NCI-H748 (cell line): ENCODE measurements around the gene ALOX15B.
"Not testable (repeated sequence)": the region's sequence is repeated elsewhere in the genome, so short reads cannot be mapped to it uniquely, and the experiment has no call there.

Source experiments
- DNase-seq: peaks from one replicate; lab custom pipeline; 2025; ENCODE audit not compliant: unreplicated experiment; lab: John Stamatoyannopoulos, UW

The ALOX15B gene

DNA sequence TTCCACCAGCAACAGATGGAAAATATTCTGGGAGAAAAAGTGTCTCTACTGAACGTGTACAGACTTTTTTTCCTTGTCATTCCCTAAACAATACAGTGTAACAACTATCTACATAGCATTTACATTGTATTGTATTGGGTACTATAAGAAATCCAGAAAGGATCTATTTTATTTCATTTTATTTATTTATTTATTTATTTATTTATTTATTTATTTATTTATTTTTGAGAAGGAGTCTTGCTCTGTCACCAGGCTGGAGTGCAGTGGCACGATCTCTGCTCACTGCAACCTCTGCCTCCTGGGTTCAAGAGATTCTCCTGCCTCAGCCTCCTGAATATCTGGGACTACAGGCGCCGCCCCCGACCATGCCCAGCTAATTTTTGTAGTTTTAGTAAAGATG, 39.1 kb downstream of the ALOX15B start:
- DNase-seq, result not testable (repeated sequence)

DNA sequence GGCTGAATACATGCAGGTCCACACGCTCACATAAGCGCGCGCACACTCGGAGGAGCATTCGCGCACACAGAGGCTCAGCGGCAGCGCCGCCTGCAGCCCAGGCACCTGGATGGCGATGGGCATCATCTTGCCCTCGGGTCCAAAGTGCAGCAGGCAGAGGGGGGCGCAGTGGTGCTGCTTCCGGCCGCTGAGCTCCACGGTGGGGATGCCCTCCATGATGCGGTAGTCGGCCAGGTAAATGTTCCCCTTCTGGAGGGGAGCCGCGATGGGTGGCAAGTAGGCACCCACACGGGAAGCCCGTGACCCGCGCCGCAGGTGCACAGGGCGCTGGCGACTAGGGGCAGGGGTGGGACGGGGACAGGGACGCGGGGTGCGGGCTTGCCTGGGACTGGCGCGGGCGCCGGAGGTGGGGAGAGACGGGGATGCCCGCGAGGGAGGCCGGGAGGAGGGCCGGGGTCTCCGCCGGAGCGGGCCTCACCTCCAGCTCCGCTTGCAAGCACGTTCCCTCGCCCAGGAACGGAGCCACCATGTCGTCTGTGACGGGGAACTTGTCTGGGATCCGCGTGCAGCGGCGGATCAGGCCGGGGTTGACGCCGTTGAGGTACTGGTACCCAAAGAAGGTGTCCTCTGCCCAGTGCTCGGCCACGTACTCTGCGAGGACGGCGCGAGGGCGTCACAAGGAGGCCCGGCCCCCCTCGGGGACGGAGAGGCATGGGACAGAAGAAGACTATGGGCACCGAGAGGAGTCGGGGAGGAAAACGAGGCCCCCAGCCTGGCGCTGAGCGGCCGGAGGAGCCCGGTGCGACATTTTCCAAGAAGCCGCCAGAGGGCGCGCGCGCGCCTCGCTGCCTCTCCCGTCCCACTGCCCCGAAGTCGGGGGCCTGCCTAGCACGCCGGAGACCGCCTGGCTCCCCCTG, 40.7 kb downstream of the ALOX15B start:
- DNase-seq, result peak; percentile 95

DNA sequence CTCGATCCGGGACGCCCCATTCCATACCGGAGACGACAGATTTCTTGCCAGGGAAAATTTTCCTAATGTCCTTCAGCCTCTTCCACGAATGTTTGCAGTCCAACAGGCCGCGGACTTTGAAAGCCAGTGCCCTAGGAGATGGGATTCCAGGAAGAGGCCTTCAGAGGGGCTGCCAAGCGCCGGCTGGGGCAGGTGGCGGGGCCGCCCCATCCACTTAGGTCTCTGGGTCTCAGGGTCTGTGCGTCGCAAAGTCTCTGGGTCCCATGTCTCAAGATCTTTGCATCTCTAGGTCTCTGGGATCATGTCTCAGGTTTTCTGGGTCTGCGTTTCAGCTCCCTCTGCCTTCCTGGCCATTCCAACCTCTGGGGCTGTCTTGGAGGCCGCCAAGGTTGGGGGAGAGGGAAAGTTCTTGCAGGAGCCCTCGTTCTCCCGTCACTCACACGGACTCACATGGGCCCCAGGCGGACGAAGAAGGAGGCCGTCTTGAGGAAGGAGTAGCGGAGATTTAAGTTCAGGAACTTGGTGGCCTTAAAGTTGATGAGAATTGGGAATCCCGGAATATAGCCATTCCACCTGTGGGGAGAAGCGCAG, 41.4 kb downstream of the ALOX15B start:
- no peak for DNase-seq

DNA sequence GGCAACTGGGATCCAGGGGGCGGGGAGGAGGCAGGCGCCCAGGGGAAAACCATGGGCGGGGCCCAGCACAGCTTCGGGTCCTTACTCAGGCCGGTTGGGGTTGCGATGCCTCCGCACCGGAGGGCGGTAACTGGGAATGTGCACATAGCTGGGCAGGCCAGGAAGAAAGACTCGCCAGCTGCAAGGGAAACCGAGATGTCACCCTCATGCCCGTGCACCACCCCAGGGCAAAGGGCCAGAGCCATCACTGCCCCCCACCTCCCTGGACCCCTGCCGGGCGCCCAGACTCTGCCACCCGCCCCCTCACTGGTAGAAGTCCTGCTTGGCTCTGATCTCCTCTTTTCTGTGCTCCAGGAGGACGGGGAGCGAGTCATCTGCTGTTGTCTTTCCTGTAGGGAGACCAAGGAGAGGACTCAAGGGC, 42.0 kb downstream of the ALOX15B start:
- DNase-seq, result peak; percentile 51

DNA sequence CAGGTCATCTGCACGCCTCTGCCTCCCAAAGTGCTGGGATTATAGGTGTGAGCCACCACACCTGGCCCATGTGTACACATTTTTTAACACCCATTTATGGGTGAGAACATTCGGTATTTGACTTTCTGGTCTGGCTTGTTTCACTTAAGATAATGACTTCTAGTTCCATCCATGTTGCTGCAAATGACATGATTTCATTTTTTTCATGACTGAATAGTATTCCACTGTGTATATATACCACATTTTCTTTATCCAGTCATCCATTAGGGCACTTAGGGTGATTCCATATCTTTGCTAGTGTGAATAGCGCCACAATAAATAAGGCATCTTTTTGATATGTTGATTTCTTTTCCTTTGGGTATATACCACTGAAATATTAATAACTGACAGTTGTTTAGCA, 43.0 kb downstream of the ALOX15B start:
- no peak for DNase-seq

DNA sequence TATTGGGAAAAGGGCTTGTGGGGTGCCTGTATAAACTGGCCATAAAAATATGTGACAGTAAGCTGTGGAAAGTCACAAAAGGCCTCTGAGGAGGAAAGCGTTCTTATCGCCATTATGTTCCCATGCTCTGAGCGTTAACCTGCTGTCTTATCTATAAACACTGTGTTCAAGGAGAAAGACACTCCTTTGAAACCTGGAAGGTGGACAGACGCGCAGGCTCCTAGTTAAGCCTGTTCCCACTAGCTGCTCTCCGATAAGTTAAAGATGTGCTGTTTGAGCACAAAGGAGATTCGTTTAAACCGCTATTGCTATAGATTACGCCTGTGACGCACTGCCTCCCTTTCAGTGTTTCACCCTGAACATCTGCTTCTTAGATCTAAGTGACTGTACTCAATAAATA, 43.4 kb downstream of the ALOX15B start:
- DNase-seq, result no peak

DNA sequence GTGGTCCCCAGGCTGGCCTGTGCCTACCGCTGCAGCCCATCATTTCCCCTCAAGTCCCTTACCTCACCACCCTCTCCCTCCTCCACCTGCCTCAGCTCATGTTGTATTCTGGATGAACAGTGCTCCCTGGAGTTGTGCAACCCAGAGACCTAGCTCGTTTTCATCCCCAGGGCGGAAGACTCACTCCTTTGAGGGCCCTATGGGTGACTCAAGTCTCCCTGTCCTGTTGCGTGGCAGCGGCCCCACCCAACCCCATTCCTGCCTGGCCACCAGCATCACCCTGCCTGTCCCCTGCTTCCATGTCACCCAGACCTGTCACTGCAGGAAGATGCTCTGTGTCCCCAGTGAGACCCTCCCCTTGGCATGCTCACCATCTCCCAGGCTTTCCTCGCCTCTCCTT, 45.4 kb downstream of the ALOX15B start:
- DNase-seq, result no peak

DNA sequence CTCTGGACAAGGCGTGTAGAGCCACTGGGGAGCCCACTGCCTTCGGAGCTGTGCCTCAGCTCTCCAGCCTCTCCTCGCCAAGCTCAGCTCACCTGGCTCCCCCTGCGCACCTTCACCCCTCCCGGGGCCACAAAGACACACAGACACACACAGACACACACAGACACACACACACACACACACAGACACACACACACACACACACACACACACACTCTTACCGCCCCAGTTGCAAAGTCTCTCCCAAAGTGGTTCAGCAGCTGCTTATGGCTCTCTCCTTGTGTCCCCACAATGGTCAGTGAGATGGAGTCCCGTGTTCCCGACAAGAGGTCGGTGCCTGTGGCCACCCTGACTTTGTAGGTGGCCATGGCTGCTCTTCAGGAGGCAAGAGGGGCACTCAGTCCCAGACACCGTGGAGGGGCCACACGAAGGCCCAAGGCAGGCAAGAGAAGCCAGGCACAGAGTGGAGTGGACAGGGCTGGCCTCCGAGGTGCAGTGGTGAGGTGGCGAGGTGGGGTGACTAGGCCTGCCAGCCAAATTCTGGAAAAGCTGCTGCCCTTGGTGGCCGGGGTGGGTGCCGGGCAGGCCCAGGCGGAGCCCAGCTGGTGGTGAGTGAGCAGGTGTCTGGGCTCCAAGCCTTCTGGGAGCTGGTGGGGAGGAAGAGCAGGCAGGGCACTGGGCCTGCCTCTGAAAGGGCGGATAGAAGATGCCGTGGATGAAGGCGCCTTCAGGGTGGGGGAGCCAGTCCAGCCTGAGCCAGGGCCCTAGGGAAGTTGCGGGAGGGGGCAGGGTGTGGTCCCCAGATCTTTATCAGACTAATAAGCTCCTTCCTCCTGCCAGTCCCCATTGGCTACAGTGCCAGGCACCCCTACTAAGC, 48.5 kb downstream of the ALOX15B start, which contains the start of gene ALOX12B:
Gene ALOX12B (minus strand): TSS at position 642 of the 877 bp plus-strand sequence. CDS start 274 bp downstream, at position 368.
- no peak for DNase-seq

DNA sequence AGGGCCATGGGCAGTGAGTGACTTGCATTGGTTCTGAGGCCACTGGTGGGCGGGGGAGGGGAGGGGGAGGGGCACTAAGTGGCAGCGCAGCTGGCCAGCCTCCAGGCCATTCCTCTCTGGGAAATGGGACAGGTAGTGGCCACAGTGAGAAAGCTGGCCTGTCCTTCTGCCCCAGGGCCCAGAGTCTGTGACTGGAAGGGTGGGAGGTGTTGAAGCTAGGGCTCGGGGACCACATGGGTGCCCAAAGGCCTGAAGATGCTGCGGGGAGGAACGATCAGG, 49.0 kb downstream of the ALOX15B start:
- DNase-seq, result no peak

DNA sequence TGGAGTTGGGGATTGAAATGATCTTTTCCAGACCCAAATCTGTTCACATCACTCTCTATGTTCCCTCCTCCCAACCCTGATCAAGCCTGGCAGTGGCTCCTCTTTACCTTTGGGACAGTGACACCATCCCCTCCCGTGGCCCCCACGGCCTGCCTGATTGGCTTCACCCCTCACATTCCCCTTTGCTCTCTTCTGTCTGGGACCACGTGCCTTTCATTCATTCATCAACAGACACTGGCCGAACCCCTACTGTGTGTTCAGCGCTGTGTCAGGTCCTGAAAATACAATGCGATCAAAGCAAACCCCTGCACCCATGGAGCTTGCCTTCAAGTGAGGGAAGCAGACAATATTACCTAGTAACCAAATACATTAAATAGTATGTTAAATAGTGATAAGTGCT, 50.9 kb downstream of the ALOX15B start:
- no peak for DNase-seq

DNA sequence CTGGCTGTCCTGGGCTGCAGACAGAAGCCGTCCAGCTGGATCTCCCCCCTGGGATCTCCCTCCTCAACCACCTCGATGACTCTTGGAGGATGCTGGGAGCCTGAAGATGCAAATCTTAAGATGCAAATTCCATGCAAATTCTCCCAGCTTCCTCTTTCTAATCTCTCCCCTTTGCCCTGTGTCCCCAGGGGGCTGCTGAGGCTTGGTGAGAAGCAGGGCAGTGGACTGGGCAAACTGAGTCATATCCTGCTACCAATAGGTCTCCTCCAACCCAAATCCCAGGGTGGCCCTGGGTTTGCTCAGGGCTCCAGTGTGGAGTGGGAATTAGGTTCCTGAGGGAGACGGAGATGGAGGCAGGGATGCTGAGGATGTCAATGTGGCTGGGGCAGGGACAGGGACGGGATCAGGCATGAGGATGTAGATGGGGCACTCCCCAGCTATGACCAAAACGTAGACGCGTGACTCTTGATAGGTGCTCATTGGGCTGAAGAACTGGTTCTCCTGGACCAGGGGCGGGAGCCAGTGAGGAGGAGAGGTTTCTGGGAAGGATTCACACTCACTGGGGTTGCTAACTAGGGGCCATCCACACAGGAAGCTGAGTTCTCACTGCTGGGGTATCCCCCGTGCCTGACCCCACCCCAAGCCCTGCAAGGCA, 52.3 kb downstream of the ALOX15B start:
- no peak for DNase-seq

DNA sequence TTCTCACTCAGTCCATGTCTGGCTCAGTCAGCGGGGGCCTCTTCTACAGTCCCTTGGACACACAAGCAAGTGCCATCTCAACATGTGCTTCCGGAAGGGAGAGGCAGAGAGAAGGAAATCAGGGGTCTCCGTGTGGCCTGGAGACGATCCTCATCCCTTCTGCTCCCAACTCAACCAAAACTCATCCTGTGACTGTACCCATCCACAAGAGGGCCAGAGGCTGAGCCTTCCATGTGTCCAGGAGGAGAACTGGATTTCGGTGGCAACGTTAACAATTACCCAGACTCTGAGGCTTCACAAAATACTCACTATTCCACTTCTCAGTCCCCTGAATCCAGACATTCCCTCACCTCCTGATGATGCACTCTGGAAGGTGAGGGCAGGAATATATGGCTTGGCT, 56.5 kb downstream of the ALOX15B start:
- no peak for DNase-seq

DNA sequence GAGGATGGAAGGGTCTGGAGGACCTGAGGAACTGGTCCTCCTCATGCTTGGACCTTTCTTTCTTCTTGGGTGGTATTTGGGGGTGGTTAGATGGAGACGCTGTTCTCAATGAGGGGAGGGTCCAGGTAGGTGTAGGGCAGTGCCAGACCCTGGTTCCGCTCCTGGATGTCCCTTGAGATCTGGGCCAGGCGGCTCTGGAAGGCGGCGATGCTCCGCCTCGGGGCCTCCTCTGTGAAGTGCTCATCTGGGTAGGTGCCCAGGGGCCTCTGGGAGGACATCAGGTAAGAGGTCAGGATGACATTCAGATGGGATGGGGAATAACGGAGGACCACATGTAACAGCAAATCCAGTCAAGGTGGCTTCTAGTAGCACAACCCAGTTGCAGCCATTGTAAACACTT, 57.7 kb downstream of the ALOX15B start:
- DNase-seq, result no peak
